Erythroblast (primary cell): ENCODE data around the gene TTC7B.

ENCODE experiments used
- DNase-seq, 2 experiments: peaks; one replicate each; lab custom pipeline; 2025; lab: John Stamatoyannopoulos, UW
- GATA1 ChIP-seq: IDR thresholded peaks from 2 replicates; pipeline ENCODE4 v1.6.1; 2011; ENCODE audit warnings: low read depth, mild to moderate bottlenecking, control low read depth, low read length, moderate library complexity
- POLR2A ChIP-seq: IDR thresholded peaks from 2 replicates; pipeline ENCODE4 v1.6.1; 2011; ENCODE audit warnings: mild to moderate bottlenecking, low read length

Gene TTC7B

GRCh38 chr14:90592655-90593054, 223.6 kb downstream of the TTC7B start:
- TF ChIP-seq POLR2A = no peak
- TF ChIP-seq GATA1 = no peak
- no peak for DNase-seq

GRCh38 chr14:90587918-90588317, 228.3 kb downstream of the TTC7B start:
- DNase-seq = no peak
- TF ChIP-seq GATA1 (no peak), POLR2A (no peak)

GRCh38 chr14:90587252-90587910, 228.8 kb downstream of the TTC7B start:
- TF ChIP-seq GATA1 (no peak), POLR2A (no peak)
- DNase-seq = no peak

- DNase-seq = no peak
- TF ChIP-seq GATA1 (no peak), POLR2A (no peak)
Measured at GRCh38 chr14:90585106-90585505, 231.1 kb downstream of the TTC7B start.

DNA sequence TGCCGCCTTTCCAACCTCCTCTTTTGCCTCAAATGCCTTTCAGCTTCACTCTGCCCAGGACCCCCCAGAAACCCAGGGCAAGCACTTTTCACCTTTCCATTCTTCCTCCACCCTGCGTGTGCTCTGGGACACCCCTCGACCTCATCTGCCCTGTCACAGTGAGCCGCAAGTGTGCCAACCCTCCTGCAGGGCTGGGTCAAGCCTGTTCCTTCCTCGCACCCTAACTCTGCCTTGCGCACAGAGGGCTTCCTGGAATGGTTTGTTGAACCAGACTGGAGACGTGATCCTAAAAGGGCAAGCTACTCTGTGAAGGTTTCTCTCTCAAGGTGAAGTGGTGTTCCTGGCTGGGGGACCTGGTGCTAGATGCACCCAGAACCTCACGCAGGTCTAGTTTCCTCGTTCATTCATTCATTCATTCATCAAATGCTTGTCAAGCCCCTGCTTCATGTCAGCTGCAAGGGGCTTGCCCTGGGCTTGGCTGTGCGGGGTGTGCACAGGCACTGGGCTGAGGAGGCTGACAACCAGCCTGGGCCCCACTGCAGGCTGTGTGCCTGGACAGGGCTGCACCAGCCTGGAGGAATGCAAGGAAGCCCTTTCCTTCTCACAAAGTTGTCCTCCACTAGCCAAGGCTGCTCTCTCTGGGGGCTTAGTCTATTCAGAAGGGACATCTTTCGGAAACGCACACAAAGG, 232.2 kb downstream of the TTC7B start:
- DNase-seq = no peak
- TF ChIP-seq GATA1 (no peak), POLR2A (no peak)

DNA sequence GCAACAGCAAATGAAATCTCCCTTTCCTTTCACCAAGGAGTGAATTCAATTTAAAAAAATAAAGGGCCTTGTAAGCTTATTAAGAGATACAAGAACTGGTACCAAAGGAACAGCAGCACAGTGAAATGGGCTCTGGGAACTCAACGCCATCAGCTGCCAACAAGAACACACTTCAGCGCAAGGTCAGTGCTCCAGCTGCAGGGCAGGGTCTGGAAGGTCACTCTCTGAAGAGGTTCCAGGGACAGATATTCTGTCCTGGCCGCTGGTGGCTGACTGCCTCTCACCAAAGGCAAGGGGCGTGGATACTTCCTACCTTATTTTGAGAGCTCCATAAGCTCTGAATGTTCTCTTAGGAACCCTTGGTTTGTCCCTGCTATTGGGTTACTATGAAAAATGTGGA, 232.8 kb downstream of the TTC7B start:
- TF ChIP-seq GATA1 = no peak
- no peak for TF ChIP-seq POLR2A
- no peak for DNase-seq

DNA sequence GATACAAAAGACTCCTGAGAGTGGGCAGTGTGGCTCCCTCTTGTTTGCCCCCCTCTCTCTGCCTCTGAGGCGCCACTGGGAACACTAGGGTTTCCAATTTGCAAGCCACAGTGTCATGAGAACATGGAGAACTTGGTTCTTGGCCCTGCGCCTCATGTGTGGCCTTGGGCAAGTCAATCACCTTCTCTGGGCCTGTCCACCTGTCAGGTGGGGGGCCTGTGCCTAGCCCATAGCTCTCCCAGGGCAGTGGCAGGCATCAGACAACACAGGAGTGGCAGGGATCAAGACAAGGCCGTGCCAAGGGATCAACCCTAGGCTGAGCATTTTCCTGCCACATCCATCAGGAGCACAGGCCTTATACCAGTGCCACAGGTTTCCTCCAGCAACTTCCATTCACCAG, 234.1 kb downstream of the TTC7B start:
- no peak for DNase-seq
- no peak for TF ChIP-seq POLR2A
- TF ChIP-seq GATA1 = no peak

DNA sequence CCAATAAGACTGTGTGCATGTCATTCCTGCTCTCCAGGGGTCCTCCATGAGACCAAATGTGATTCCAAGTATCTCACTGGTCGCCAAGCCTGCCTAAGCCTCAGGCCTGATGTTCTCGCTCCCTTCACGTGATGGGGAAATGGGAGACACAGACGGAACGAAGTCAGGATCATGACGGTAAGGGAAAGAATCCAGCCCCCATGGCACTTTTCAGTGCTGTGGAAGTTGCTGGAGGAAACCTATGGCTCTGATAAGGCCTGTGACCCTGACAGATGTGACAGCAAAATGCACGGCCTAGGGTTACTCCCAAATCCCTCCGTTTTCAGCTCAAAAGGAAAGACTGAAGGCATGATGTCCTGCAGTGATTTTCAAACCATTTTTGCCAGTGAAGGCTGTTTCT, 234.5 kb downstream of the TTC7B start:
- no peak for DNase-seq
- no peak for TF ChIP-seq GATA1
- TF ChIP-seq POLR2A = no peak

GRCh38 chr14:90580377-90581335, 235.6 kb downstream of the TTC7B start:
- TF ChIP-seq GATA1 = no peak
- TF ChIP-seq POLR2A = no peak
- no peak for DNase-seq

DNA sequence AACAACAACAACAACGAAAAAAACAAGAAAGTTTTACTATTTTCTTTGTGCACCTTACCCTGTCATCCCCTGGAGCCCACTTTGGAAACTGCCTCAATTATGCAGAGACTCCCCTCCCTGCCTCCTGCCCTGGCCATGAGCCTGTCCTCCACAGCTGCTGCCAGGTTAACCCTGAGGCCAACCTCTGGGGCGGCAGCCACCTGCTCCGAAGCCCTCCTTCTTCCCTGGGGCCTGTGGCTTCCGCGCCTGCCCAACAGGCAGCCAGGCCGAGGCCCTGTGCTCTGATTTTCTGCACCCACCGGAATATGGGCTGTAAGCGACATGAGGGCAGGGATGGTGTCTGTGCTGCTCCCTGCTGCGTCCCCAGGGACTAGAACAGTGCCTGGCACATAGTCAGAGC, 236.4 kb downstream of the TTC7B start:
- no peak for DNase-seq
- TF ChIP-seq GATA1 (no peak), POLR2A (no peak)

GRCh38 chr14:90579088-90579487, 237.1 kb downstream of the TTC7B start:
- DNase-seq = no peak

DNA sequence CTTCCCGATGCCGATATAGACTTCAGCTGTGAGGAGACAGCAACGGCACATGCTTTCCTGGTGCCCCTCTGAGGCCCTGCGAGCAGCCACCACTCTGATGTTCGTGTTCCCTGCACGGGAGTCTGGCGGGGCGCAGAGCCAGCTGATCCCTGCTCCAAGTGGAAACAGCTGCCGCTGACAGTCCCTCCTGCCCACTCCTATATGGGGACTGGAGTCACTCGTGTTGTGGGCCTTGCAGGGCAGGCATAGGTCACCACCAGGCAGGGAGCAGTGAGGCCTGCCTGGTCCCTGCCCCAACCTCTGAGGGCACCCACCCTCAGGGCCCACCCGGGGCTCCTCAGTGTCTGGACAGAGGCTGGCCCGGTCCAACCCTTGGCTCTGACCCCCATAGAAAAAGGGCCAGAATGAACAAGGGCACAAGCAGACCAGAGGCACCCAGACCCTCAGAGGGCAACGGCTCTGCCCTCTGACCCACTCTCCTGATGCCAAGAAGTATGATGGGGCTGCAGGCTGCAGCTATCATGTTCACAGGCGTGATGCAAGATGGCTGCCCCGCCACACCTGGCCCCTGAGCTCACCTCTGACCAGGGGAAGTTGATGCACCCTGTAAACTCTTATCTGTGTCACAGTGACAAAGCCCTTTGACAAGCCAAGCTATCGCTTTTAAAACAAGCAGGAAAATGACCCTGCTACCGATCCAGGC, 237.8 kb downstream of the TTC7B start:
- no peak for TF ChIP-seq POLR2A
- TF ChIP-seq GATA1 = no peak
- no peak for DNase-seq

More at GRCh38 chr14:90579088-90579487, 237.1 kb downstream of the TTC7B start:
- TF ChIP-seq POLR2A = no peak
- no peak for TF ChIP-seq GATA1

- TF ChIP-seq GATA1 (no peak), POLR2A (no peak)
- DNase-seq = no peak
Measured at GRCh38 chr14:90577661-90578282, 238.5 kb downstream of the TTC7B start.
